CD8-positive, alpha-beta memory T cell (primary cell): Measurements from ENCODE around the gene MYLK4. TPM values are rescaled to one million over a fixed set of nuclear protein-coding genes. Genes with fewer than 3 reads are reported as not detected.

Source experiments
- CTCF ChIA-PET: fragments of 350-600 bp; sonication (Branson Sonifier 250); formaldehyde crosslinking; loops from one replicate; lab custom pipeline; 2021; ENCODE audit warnings: antibody characterized with exemption; lab: Charles Lee
- POLR2A ChIA-PET: fragments of 350-600 bp; sonication (Branson Sonifier 250); formaldehyde crosslinking; loops from one replicate; lab custom pipeline; 2021; ENCODE audit warnings: antibody characterized with exemption; lab: Charles Lee
- DNase-seq, 5 donors: peaks; one replicate each; pipeline versions ENCODE4 v3.0.0 to v3.0.0-alpha.2; 2020 to 2022; ENCODE audit warnings: mixed read lengths in 1 of 5
- H3K27ac ChIP-seq: one replicate; pipeline ENCODE4 v1.7.0; 2013; ENCODE audit warnings: low read depth, mild to moderate bottlenecking, low read length, moderate library complexity
- H3K27me3 ChIP-seq: 2 replicates; pipeline ENCODE4 v1.7.0; 2013; ENCODE audit warnings: low read length, mild to moderate bottlenecking; ENCODE audit not compliant: insufficient read depth, poor library complexity, severe bottlenecking
- H3K36me3 ChIP-seq: 2 replicates; pipeline ENCODE4 v1.7.0; 2013; ENCODE audit warnings: mild to moderate bottlenecking, low read length, moderate library complexity; ENCODE audit not compliant: insufficient read depth
- H3K4me1 ChIP-seq: 2 replicates; pipeline ENCODE4 v1.7.0; 2013; ENCODE audit warnings: mild to moderate bottlenecking, low read length, moderate library complexity; ENCODE audit not compliant: insufficient read depth
- H3K4me3 ChIP-seq: 2 replicates; pipeline ENCODE4 v1.7.0; 2013; ENCODE audit warnings: mild to moderate bottlenecking, low read length
- H3K9me3 ChIP-seq: 2 replicates; pipeline ENCODE4 v1.7.0; 2013; ENCODE audit warnings: mild to moderate bottlenecking, low read length
- H3K27ac Mint-ChIP-seq, 8 donors: one replicate each; pipeline ENCODE4 v1.8.0; 2020 to 2021; ENCODE audit warnings: mixed read lengths in 8 of 8, mild to moderate bottlenecking in 6 of 8, inconsistent platforms in 3 of 8, moderate library complexity in 3 of 8
- H3K27me3 Mint-ChIP-seq, 2 donors: one replicate each; pipeline ENCODE4 v1.8.0; 2020 to 2021; ENCODE audit warnings: mixed read lengths in 2 of 2, mild to moderate bottlenecking in 1 of 2, moderate library complexity in 1 of 2
- H3K36me3 Mint-ChIP-seq, 3 donors: one replicate each; pipeline ENCODE4 v1.8.0; 2020 to 2021; ENCODE audit warnings: mixed read lengths in 3 of 3, inconsistent platforms in 1 of 3, mild to moderate bottlenecking in 1 of 3
- H3K4me1 Mint-ChIP-seq, 3 donors: one replicate each; pipeline ENCODE4 v1.8.0; 2020 to 2021; ENCODE audit warnings: mixed read lengths in 3 of 3, inconsistent platforms in 1 of 3, mild to moderate bottlenecking in 1 of 3
- H3K4me3 Mint-ChIP-seq, 7 donors: one replicate each; pipeline ENCODE4 v1.8.0; 2020 to 2021; ENCODE audit warnings: mixed read lengths in 7 of 7, mild to moderate bottlenecking in 6 of 7, moderate library complexity in 4 of 7, inconsistent platforms in 2 of 7
- H3K9me3 Mint-ChIP-seq, 5 donors: one replicate each; pipeline ENCODE4 v1.8.0; 2020 to 2022; ENCODE audit warnings: mixed read lengths in 5 of 5, mild to moderate bottlenecking in 3 of 5, moderate library complexity in 2 of 5, inconsistent platforms in 1 of 5
- polyA plus RNA-seq: library from polyadenylated mRNA; unstranded; fragments of 300-500 nt; fragmentation: Illumina TruSeq; gene quantifications from one replicate; pipeline ENCODE4 v1.2.3, GENCODE V29; 2021
- total RNA-seq, 2 experiments: library from RNA; stranded (reverse); gene quantifications; one replicate each; pipeline ENCODE4 v1.2.3, GENCODE V29; 2021

Gene MYLK4
- total and polyA plus RNA-seq, 3 experiments from 2014 or later = 0.22 to 0.24 (median 0.24) TPM

DNA sequence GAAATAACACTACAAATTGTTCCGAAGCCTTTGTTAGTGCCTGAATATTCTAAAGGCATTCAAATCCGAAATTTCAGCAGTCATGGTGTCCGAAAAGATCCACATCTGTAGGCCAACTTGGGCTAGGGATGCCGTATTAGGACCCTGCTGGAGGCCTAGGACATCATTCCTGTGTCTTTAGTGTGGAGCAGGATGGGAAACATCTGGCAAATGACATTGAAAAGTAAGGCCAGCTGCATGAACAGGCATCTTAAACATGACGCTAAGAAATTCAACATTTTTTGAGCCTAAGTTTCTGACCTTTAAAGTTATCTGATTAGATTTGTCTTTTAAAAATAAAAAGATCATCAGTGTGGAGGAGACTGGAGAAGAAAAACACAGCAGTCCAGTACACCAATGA is 91.3 kb downstream of the MYLK4 start:
- H3K27ac Mint-ChIP-seq = no peak overlapping the region
- no peak overlapping the region for H3K4me3 Mint-ChIP-seq
- H3K27ac ChIP-seq = no peak overlapping the region
- no peaks in the 10 kb centered on the region for H3K27me3 ChIP-seq
- no peaks in the 10 kb centered on the region for H3K9me3 Mint-ChIP-seq
- H3K36me3 Mint-ChIP-seq = no peaks in the 10 kb centered on the region
- H3K36me3 ChIP-seq = no peaks in the 10 kb centered on the region
- POLR2A ChIA-PET = no interaction called here
- no peaks in the 10 kb centered on the region for H3K4me1 Mint-ChIP-seq
- DNase-seq = no peak
- H3K9me3 ChIP-seq = no peaks in the 10 kb centered on the region
- H3K4me1 ChIP-seq = no peaks in the 10 kb centered on the region
- peaks cover 5 to 6% of the 10 kb centered on the region in 2 donors for H3K27me3 Mint-ChIP-seq
- no peak overlapping the region for H3K4me3 ChIP-seq
- CTCF ChIA-PET = no interaction called here

DNA sequence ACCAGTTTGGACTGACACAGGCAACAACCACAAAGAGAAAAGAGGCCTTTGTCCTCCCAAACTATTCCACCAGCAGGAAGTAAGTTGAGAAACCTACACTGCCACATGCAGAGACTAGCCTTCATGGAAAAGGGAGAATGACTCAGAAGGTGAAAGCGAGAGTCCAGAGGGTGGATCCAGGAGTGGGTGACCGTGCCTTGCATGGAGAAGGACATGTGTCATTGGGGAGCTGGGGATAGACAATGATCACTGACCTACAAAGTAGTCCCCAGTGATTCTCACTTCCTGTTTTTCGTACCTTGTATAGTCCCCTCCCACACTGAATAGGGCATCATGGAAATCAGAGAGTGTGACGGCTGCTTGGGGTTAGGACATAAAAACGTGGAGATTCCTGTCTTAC is 91.9 kb downstream of the MYLK4 start:
- Mint-ChIP-seq H3K27me3 (peaks cover 2 to 7% of the 10 kb centered on the region in 2 donors), H3K9me3 (no peaks in the 10 kb centered on the region), H3K27ac (no peak overlapping the region), H3K4me3 (no peak overlapping the region), H3K36me3 (no peaks in the 10 kb centered on the region), H3K4me1 (no peaks in the 10 kb centered on the region)
- no peaks in the 10 kb centered on the region for H3K36me3 ChIP-seq
- H3K4me1 ChIP-seq = no peaks in the 10 kb centered on the region
- H3K27me3 ChIP-seq = no peaks in the 10 kb centered on the region
- ChIA-PET CTCF (no interaction called here), POLR2A (no interaction called here)
- no peaks in the 10 kb centered on the region for H3K9me3 ChIP-seq
- no peak overlapping the region for H3K4me3 ChIP-seq
- no peak for DNase-seq
- H3K27ac ChIP-seq = no peak overlapping the region

DNA sequence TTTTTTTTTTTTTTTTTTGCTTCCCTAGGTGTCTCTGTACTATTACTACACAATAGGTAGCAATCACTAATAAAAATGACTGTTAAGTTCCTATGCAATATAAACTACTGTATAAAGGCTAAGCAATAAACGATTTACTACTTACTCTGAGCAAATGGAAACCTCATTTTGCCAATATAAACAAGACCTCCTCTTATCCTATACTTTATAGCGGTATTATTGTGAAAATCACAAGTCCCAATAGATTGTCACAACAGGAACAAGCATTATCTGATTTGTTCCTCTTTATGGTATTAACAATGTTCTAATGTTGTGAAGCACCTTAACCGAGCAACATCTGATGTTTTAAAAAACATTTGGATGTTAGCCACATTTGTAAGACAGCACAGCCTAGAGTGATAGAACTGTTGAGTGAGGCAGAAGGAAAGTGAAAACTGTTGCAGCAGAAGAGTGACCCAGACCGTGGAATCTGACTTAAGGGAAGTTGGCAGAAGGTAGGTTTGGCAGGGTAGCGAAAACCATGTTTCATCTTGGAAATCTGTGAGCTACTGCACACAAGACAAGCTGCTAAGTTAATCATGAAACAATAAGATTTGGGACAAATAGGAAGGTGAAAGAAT is 94.2 kb downstream of the MYLK4 start:
- CTCF ChIA-PET = no interaction called here
- H3K4me3 ChIP-seq = no peak overlapping the region
- Mint-ChIP-seq H3K4me1 (no peaks in the 10 kb centered on the region), H3K27me3 (peaks cover 13 to 19% of the 10 kb centered on the region in 2 donors), H3K9me3 (peaks cover 3 to 8% (median 4%) of the 10 kb centered on the region in 5 donors), H3K4me3 (no peak overlapping the region), H3K27ac (no peak overlapping the region), H3K36me3 (no peaks in the 10 kb centered on the region)
- POLR2A ChIA-PET = no interaction called here
- peaks cover 4% of the 10 kb centered on the region for H3K27me3 ChIP-seq
- no peak overlapping the region for H3K27ac ChIP-seq
- DNase-seq = no peak
- no peaks in the 10 kb centered on the region for H3K4me1 ChIP-seq
- H3K36me3 ChIP-seq = no peaks in the 10 kb centered on the region
- H3K9me3 ChIP-seq = no peaks in the 10 kb centered on the region

DNA sequence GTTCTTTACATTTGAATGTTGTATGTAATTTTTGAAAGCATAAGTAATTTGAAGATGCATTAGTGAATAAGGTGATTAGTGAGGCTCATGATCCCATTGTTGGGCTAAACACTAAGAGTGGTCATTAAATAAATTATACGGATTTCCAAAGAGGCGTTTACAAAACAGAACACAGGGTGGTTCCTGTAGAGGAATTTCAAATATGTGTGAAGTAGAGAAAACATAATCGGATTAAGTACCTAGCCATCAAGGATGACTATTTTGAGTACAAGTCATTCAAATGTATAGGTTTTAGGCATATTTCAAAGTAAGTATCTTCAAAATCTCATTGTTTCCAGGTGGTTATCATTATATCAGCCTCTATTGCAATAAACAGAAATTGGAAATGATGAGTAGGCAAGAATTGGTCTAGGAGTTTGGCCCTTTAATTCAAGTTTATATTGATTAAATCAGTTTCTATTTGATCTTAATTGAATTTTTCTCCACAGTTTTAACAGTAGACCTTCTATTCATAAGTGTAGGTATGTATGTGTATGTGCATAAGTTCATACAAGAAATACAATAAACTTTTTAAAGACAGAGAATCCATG is 94.8 kb downstream of the MYLK4 start:
- Mint-ChIP-seq H3K27ac (no peak overlapping the region), H3K36me3 (no peaks in the 10 kb centered on the region), H3K27me3 (peaks cover 13 to 17% of the 10 kb centered on the region in 2 donors), H3K4me3 (no peak overlapping the region), H3K9me3 (peaks cover 3 to 8% (median 4%) of the 10 kb centered on the region in 5 donors), H3K4me1 (no peaks in the 10 kb centered on the region)
- H3K4me1 ChIP-seq = no peaks in the 10 kb centered on the region
- no peaks in the 10 kb centered on the region for H3K9me3 ChIP-seq
- no peak overlapping the region for H3K4me3 ChIP-seq
- CTCF ChIA-PET = no interaction called here
- DNase-seq = no peak
- POLR2A ChIA-PET = no interaction called here
- peaks cover 4% of the 10 kb centered on the region for H3K27me3 ChIP-seq
- H3K36me3 ChIP-seq = no peaks in the 10 kb centered on the region
- H3K27ac ChIP-seq = no peak overlapping the region

DNA sequence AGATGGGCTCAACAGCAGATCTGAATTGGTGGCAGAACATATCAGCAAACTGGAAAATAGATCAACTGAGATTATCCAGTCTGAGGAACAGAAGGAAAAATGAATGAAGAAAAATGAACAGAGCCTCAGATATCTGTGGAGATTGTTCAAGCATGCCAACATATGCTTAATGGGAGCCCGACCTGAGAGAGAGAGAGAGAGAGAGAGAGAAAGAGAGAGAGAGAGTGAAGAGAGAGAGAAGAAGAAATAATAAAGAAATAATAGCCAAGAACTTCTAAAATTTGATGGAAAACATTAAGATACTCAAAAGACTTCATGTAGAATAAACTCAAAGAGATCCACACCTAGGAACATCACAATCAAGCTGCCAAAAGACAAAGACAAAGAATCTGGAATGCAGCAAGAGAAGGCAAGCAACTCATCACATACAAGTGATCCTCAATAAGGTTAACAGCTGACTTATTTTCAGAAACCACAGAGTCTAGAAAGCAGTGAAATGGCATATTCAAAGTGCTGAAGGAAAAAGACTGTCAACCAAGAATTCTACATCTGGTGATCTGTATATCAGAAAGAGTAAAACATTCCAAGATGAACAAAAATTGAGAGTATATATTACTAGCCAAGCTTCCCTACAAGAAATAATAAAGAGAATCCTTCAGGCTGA is 97.2 kb downstream of the MYLK4 start:
- Histone ChIP-seq H3K4me3 (no peak overlapping the region), H3K36me3 (no peaks in the 10 kb centered on the region), H3K4me1 (no peaks in the 10 kb centered on the region), H3K27me3 (peaks cover 4% of the 10 kb centered on the region), H3K9me3 (no peaks in the 10 kb centered on the region), H3K27ac (no peak overlapping the region)
- peaks cover 4 to 8% (median 5%) of the 10 kb centered on the region in 5 donors for H3K9me3 Mint-ChIP-seq
- H3K36me3 Mint-ChIP-seq = no peaks in the 10 kb centered on the region
- ChIA-PET POLR2A (no interaction called here), CTCF (interaction anchor here (1.6 kb wide), 1 partner anchor 19 kb away, joined by 6 read pairs; no protein-coding TSS in a partner anchor)
- peaks cover 15 to 29% of the 10 kb centered on the region in 2 donors for H3K27me3 Mint-ChIP-seq
- no peaks in the 10 kb centered on the region for H3K4me1 Mint-ChIP-seq
- H3K27ac Mint-ChIP-seq = no peak overlapping the region
- H3K4me3 Mint-ChIP-seq = no peak overlapping the region
- no peak for DNase-seq

DNA sequence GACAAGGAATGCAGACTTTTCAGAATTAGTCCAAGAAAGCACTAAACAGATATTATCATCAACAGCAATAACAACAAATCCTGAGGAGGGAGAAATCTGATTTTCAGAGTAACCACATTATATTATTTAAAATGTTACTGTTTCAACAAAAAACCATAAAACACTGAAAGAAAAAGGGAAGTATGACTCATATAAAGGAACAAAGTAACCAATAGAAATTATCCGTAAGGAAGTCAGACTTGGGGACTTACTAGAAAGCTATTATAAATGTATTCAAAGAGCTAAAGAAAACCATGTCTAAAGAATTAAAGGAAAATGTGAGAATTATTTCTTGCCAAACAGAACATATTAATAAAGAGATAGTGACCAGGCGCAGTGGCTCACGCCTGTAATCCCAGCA is 98.1 kb downstream of the MYLK4 start:
- Histone ChIP-seq H3K4me1 (no peaks in the 10 kb centered on the region), H3K27ac (no peak overlapping the region), H3K9me3 (no peaks in the 10 kb centered on the region), H3K27me3 (peaks cover 4% of the 10 kb centered on the region), H3K4me3 (no peak overlapping the region), H3K36me3 (no peaks in the 10 kb centered on the region)
- ChIA-PET POLR2A (no interaction called here), CTCF (interaction anchor here (1.3 kb wide), 1 partner anchor 18 kb away, joined by 3 read pairs; no protein-coding TSS in a partner anchor)
- H3K9me3 Mint-ChIP-seq = peaks cover 4 to 8% (median 5%) of the 10 kb centered on the region in 5 donors
- no peak for DNase-seq
- no peak overlapping the region for H3K27ac Mint-ChIP-seq
- H3K36me3 Mint-ChIP-seq = no peaks in the 10 kb centered on the region
- peaks cover 15 to 37% of the 10 kb centered on the region in 2 donors for H3K27me3 Mint-ChIP-seq
- H3K4me1 Mint-ChIP-seq = no peaks in the 10 kb centered on the region
- no peak overlapping the region for H3K4me3 Mint-ChIP-seq

DNA sequence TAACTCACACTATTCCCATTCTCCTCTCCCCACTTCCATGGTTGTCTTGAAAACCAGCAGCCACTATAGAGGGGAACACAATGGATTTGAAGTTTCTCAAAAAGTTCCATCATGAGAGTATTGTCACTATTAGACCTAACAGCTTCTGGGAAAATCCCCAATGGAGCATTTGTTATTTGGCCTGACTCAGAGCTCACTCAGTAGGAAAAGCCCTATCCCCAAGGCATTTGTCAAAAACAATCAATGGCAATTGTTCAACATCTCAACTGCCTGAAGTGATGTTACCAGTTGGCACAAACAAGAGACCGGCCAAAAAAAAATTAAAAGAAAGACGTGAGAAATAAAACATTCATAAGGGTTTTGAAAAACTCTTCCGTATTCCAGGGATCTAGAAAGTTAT is 98.8 kb downstream of the MYLK4 start:
- Histone ChIP-seq H3K27ac (no peak overlapping the region), H3K36me3 (no peaks in the 10 kb centered on the region), H3K4me1 (no peaks in the 10 kb centered on the region), H3K4me3 (no peak overlapping the region), H3K9me3 (no peaks in the 10 kb centered on the region), H3K27me3 (peaks cover 4% of the 10 kb centered on the region)
- Mint-ChIP-seq H3K4me3 (no peak overlapping the region), H3K9me3 (peaks cover 4 to 8% (median 5%) of the 10 kb centered on the region in 5 donors), H3K27ac (no peak overlapping the region), H3K36me3 (no peaks in the 10 kb centered on the region), H3K4me1 (no peaks in the 10 kb centered on the region), H3K27me3 (peaks cover 17 to 43% of the 10 kb centered on the region in 2 donors)
- POLR2A ChIA-PET = no interaction called here
- no peak for DNase-seq
- CTCF ChIA-PET = interaction anchor here (1.3 kb wide), 1 partner anchor 18 kb away, joined by 3 read pairs; no protein-coding TSS in a partner anchor

DNA sequence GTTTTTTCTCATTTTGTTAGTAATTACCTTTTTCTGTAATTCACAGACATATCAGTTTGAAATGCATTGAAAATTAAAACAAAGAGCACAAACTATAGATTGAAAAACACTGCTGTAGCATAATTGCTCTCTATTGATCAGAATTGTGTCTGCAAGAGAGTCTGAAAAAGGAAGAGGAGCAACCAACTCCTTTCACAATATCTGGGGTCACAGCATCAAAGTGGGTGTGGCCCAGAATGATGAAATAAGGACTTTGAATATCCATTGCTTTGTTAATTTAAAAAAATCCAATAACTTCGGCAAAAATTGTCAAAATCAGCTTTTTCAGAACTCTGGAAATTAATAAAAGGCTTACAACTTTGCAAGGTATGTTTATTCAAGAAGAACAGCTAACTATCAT is 99.2 kb downstream of the MYLK4 start:
- H3K4me3 ChIP-seq = no peak overlapping the region
- no peak overlapping the region for H3K4me3 Mint-ChIP-seq
- DNase-seq = no peak
- H3K4me1 Mint-ChIP-seq = no peaks in the 10 kb centered on the region
- no peaks in the 10 kb centered on the region for H3K4me1 ChIP-seq
- no peaks in the 10 kb centered on the region for H3K9me3 ChIP-seq
- H3K27me3 Mint-ChIP-seq = peaks cover 19 to 48% of the 10 kb centered on the region in 2 donors
- H3K36me3 ChIP-seq = no peaks in the 10 kb centered on the region
- no peaks in the 10 kb centered on the region for H3K36me3 Mint-ChIP-seq
- ChIA-PET POLR2A (no interaction called here), CTCF (no interaction called here)
- H3K27me3 ChIP-seq = peaks cover 6% of the 10 kb centered on the region
- no peak overlapping the region for H3K27ac ChIP-seq
- H3K27ac Mint-ChIP-seq = no peak overlapping the region
- peaks cover 4 to 8% (median 5%) of the 10 kb centered on the region in 5 donors for H3K9me3 Mint-ChIP-seq
